Measurements from ENCODE around the gene RPS6KA2. TPM values are rescaled to one million over a fixed set of nuclear protein-coding genes. Genes with fewer than 3 reads are reported as not detected.
A peak's percentile ranks its signal among the peaks of the same experiment; 100 is the strongest.

RPS6KA2 gene
- total and polyA plus RNA-seq, 2 experiments from 2014 or later: 12.5 to 25.3 TPM

- TF ChIP-seq ZNF462 (CRISPR knock-in tag; IDR thresholded peaks at IDR 0.05) (no peak), POLR2AphosphoS5 (IDR thresholded peaks at IDR 0.05; ENCODE audit: low read depth) (no peak), STAT1 (IDR thresholded peaks at IDR 0.05; ENCODE audit: unreplicated experiment) (no peak), CTCF (conservative IDR thresholded peaks at IDR 0.05; ENCODE audit: low read depth in 2 of 2) (no peak)
Measured at GRCh38 chr6:166461821-166462460, 165.1 kb downstream of the RPS6KA2 start (continued).

GRCh38 chr6:166460473-166461437 is 166.3 kb downstream of the RPS6KA2 start:
- H3K27ac ChIP-seq (ENCODE audit: low read depth): no peak overlapping the region
- H3K4me1 Mint-ChIP-seq: peaks cover 9% of the 10 kb centered on the region
- no peaks in the 10 kb centered on the region for H3K4me1 ChIP-seq (ENCODE audit: insufficient read depth)
- TF ChIP-seq REST (IDR thresholded peaks at IDR 0.05; ENCODE audit: unreplicated experiment) (no peak), JUNB (IDR thresholded peaks at IDR 0.05; ENCODE audit: unreplicated experiment) (no peak), POLR2AphosphoS5 (IDR thresholded peaks at IDR 0.05; ENCODE audit: low read depth) (no peak), STAT1 (IDR thresholded peaks at IDR 0.05; ENCODE audit: unreplicated experiment) (no peak), CTCF (conservative IDR thresholded peaks at IDR 0.05; ENCODE audit: low read depth in 2 of 2) (no peak), EZH2 (IDR thresholded peaks at IDR 0.05; ENCODE audit: low read depth, unreplicated experiment) (no peak)

More at GRCh38 chr6:166460473-166461437, 166.3 kb downstream of the RPS6KA2 start:
- H3K27ac Mint-ChIP-seq: no peak overlapping the region; the same call in 1 of the 2 replicates
- Histone ChIP-seq H3K36me3 (ENCODE audit: insufficient read depth) (no peaks in the 10 kb centered on the region; the same call in 1 of the 2 replicates), H3K4me2 (no peak overlapping the region), H2AFZ (no peak overlapping the region), H3K4me3 (no peak overlapping the region), H3F3A (replicated peaks; ENCODE audit: low read depth) (no peaks in the 10 kb centered on the region), H4K20me1 (replicated peaks; ENCODE audit: insufficient read depth) (no peaks in the 10 kb centered on the region), H3K9me2 (ENCODE audit: insufficient read depth) (no peaks in the 10 kb centered on the region), H3K27me3 (ENCODE audit: insufficient read depth) (no peaks in the 10 kb centered on the region), H3K79me2 (replicated peaks; ENCODE audit: insufficient read depth) (no peaks in the 10 kb centered on the region)
- H3K4me3 Mint-ChIP-seq: no peak overlapping the region
- H3K9me3 Mint-ChIP-seq: no peaks in the 10 kb centered on the region; the same call in 2 of the 3 replicates
- peaks cover 9% of the 10 kb centered on the region for H3K27me3 Mint-ChIP-seq (ENCODE audit: insufficient read depth, low read depth, poor library complexity)
- peak; percentile 27; the same call in 2 of the 3 replicates for ATAC-seq
- no peak for DNase-seq (ENCODE audit: low spot score)
- peaks cover 35% of the 10 kb centered on the region for H3K36me3 Mint-ChIP-seq (ENCODE audit: low read depth)
